Stomach smooth muscle (tissue), 2 donors: ENCODE measurements around the gene INKA1.

Experiments used
- H3K27ac ChIP-seq: one replicate; pipeline ENCODE4 v1.7.0; 2013; ENCODE audit warnings: mild to moderate bottlenecking, low read length, inconsistent platforms
- H3K27me3 ChIP-seq, 2 donors: one replicate each; pipeline ENCODE4 v1.7.0; 2013; ENCODE audit warnings: low read length in 2 of 2; ENCODE audit not compliant: insufficient read depth in 2 of 2, control insufficient read depth in 1 of 2
- H3K36me3 ChIP-seq, 2 donors: one replicate each; pipeline ENCODE4 v1.7.0; 2013; ENCODE audit warnings: low read length in 2 of 2; ENCODE audit not compliant: control insufficient read depth in 2 of 2, insufficient read depth in 2 of 2
- H3K4me1 ChIP-seq: one replicate; pipeline ENCODE4 v1.7.0; 2013; ENCODE audit warnings: low read length; ENCODE audit not compliant: control insufficient read depth, insufficient read depth
- H3K4me3 ChIP-seq, 2 donors: one replicate each; pipeline ENCODE4 v1.7.0; 2013; ENCODE audit warnings: low read length in 2 of 2
- H3K9ac ChIP-seq, 2 donors: one replicate each; pipeline ENCODE4 v1.7.0; 2013; ENCODE audit warnings: low read length in 2 of 2, mild to moderate bottlenecking in 1 of 2
- H3K9me3 ChIP-seq, 2 donors: one replicate each; pipeline ENCODE4 v1.7.0; 2013; ENCODE audit warnings: low read length in 2 of 2; ENCODE audit not compliant: control insufficient read depth in 2 of 2
- donor health status: healthy.
- donor health status: Pancreatic carcinoma.

The INKA1 gene

GRCh38 chr3:49799761-49800160 is 3.3 kb upstream of the INKA1 start, which contains the start of gene CDHR4:
TSS of gene CDHR4 (minus strand) at chr3:49799873. CDS start at chr3:49799812, 61 bp downstream.
- H3K9me3 ChIP-seq = no peaks in the 10 kb centered on the region
- no peak within 1 kb of the TSS for H3K27ac ChIP-seq
- no peak within 1 kb of the TSS for H3K9ac ChIP-seq
- H3K4me3 ChIP-seq = no peak within 1 kb of the TSS
- H3K4me1 ChIP-seq = peaks cover 22% of the 10 kb centered on the region
- no peaks in the 10 kb centered on the region for H3K27me3 ChIP-seq
- H3K36me3 ChIP-seq = no peaks in the 10 kb centered on the region

- Histone ChIP-seq H3K9ac (no peak overlapping the region), H3K4me3 (no peak overlapping the region), H3K27ac (no peak overlapping the region), H3K36me3 (no peaks in the 10 kb centered on the region), H3K9me3 (no peaks in the 10 kb centered on the region), H3K4me1 (peaks cover 34% of the 10 kb centered on the region), H3K27me3 (no peaks in the 10 kb centered on the region)
These were observed 1.9 kb upstream of the INKA1 start for GRCh38 chr3:49801160-49801559.

- Histone ChIP-seq H3K36me3 (no peaks in the 10 kb centered on the region), H3K9ac (peak overlapping the region; percentile 60 to 64), H3K27ac (peak overlapping the region; percentile 62), H3K4me1 (peaks cover 51% of the 10 kb centered on the region), H3K27me3 (no peaks in the 10 kb centered on the region), H3K9me3 (no peaks in the 10 kb centered on the region), H3K4me3 (peak overlapping the region; percentile 81 to 93)
These were observed 542 bp downstream of the INKA1 start for GRCh38 chr3:49803465-49804140.

- H3K9ac ChIP-seq = peak overlapping the region; percentile 60 to 62
- peak overlapping the region; percentile 67 for H3K27ac ChIP-seq
- H3K27me3 ChIP-seq = no peaks in the 10 kb centered on the region
- peak overlapping the region; percentile 81 to 93 for H3K4me3 ChIP-seq
- H3K4me1 ChIP-seq = peaks cover 51% of the 10 kb centered on the region
- H3K9me3 ChIP-seq = no peaks in the 10 kb centered on the region
- peaks cover 2 to 3% of the 10 kb centered on the region in 2 donors for H3K36me3 ChIP-seq
These were observed 1.3 kb downstream of the INKA1 start for GRCh38 chr3:49804141-49805041.

GRCh38 chr3:49805367-49805782 is 2.3 kb downstream of the INKA1 start:
- Histone ChIP-seq H3K27ac (peak overlapping the region; percentile 67), H3K9ac (no peak overlapping the region), H3K4me3 (peak overlapping the region; percentile 7 to 44), H3K36me3 (peaks cover 9 to 13% of the 10 kb centered on the region in 2 donors), H3K9me3 (no peaks in the 10 kb centered on the region), H3K4me1 (peaks cover 49% of the 10 kb centered on the region), H3K27me3 (no peaks in the 10 kb centered on the region)

GRCh38 chr3:49805897-49806701 is 3.0 kb downstream of the INKA1 start:
- H3K9ac ChIP-seq = peak overlapping the region in 1 of 2 donors; percentile 29
- peak overlapping the region; percentile 67 for H3K27ac ChIP-seq
- no peaks in the 10 kb centered on the region for H3K9me3 ChIP-seq
- H3K4me3 ChIP-seq = peak overlapping the region in 1 of 2 donors; percentile 40
- H3K27me3 ChIP-seq = no peaks in the 10 kb centered on the region
- peaks cover 12 to 20% of the 10 kb centered on the region in 2 donors for H3K36me3 ChIP-seq
- H3K4me1 ChIP-seq = peaks cover 49% of the 10 kb centered on the region

- H3K9ac ChIP-seq = no peak overlapping the region
- H3K9me3 ChIP-seq = no peaks in the 10 kb centered on the region
- H3K4me3 ChIP-seq = no peak overlapping the region
- H3K27me3 ChIP-seq = no peaks in the 10 kb centered on the region
- H3K36me3 ChIP-seq = peaks cover 18 to 26% of the 10 kb centered on the region in 2 donors
- H3K27ac ChIP-seq = peak overlapping the region; percentile 67
- peaks cover 48% of the 10 kb centered on the region for H3K4me1 ChIP-seq
These were observed 3.8 kb downstream of the INKA1 start for GRCh38 chr3:49806850-49807249.

GRCh38 chr3:49807431-49808114 is 4.5 kb downstream of the INKA1 start:
- no peaks in the 10 kb centered on the region for H3K9me3 ChIP-seq
- H3K4me1 ChIP-seq = peaks cover 49% of the 10 kb centered on the region
- no peak overlapping the region for H3K4me3 ChIP-seq
- no peaks in the 10 kb centered on the region for H3K27me3 ChIP-seq
- no peak overlapping the region for H3K27ac ChIP-seq
- H3K9ac ChIP-seq = no peak overlapping the region
- H3K36me3 ChIP-seq = peaks cover 18 to 32% of the 10 kb centered on the region in 2 donors

- H3K27ac ChIP-seq = peak overlapping the region; percentile 55
- H3K9me3 ChIP-seq = no peaks in the 10 kb centered on the region
- peak overlapping the region; percentile 78 to 83 for H3K9ac ChIP-seq
- no peaks in the 10 kb centered on the region for H3K27me3 ChIP-seq
- H3K4me3 ChIP-seq = peak overlapping the region; percentile 86 to 94
- H3K36me3 ChIP-seq = peaks cover 18 to 32% of the 10 kb centered on the region in 2 donors
- peaks cover 19% of the 10 kb centered on the region for H3K4me1 ChIP-seq
These were observed 9.9 kb downstream of the INKA1 start for GRCh38 chr3:49812916-49813496.
